Measurements from ENCODE around the gene PTPRR.

- TF ChIP-seq RARB (CRISPR knock-in tag; IDR thresholded peaks at IDR 0.05) (no peak), ISL1 (CRISPR knock-in tag; IDR thresholded peaks at IDR 0.05) (peak; percentile 51), CSRNP3 (CRISPR knock-in tag; IDR thresholded peaks at IDR 0.05) (no peak), SNAI2 (CRISPR knock-in tag; IDR thresholded peaks at IDR 0.05) (no peak), BACH2 (CRISPR knock-in tag; IDR thresholded peaks at IDR 0.05; ENCODE audit: borderline replicate concordance) (no peak), ZNF565 (CRISPR knock-in tag; conservative IDR thresholded peaks at IDR 0.05; ENCODE audit: low read depth) (no peak), ZFP3 (CRISPR knock-in tag; IDR thresholded peaks at IDR 0.05) (no peak), ARNTL (CRISPR knock-in tag; IDR thresholded peaks at IDR 0.05; ENCODE audit: borderline replicate concordance, low read depth) (no peak)
- TF ChIP-seq, protein P1, sequence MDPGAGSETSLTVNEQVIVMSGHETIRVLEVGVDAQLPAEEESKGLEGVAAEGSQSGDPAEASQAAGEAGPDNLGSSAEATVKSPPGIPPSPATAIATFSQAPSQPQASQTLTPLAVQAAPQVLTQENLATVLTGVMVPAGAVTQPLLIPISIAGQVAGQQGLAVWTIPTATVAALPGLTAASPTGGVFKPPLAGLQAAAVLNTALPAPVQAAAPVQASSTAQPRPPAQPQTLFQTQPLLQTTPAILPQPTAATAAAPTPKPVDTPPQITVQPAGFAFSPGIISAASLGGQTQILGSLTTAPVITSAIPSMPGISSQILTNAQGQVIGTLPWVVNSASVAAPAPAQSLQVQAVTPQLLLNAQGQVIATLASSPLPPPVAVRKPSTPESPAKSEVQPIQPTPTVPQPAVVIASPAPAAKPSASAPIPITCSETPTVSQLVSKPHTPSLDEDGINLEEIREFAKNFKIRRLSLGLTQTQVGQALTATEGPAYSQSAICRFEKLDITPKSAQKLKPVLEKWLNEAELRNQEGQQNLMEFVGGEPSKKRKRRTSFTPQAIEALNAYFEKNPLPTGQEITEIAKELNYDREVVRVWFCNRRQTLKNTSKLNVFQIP (CRISPR knock-in tag; IDR thresholded peaks at IDR 0.05; ENCODE audit: borderline replicate concordance, low read depth), result no peak
These were observed 67.2 kb downstream of the PTPRR start for GRCh38 chr12:70853326-70853725.

Measured in SK-N-SH treated with all-trans-retinoic acid at 6 μM for 48 hours (cell line).